C1 segment of cervical spinal cord (tissue), 14 donors: Measurements from ENCODE around the gene PPP1R15B.

ENCODE experiments used
- DNase-seq, 14 donors: peaks; one replicate each; lab custom pipeline; 2025; lab: John Stamatoyannopoulos, UW

PPP1R15B gene

DNA sequence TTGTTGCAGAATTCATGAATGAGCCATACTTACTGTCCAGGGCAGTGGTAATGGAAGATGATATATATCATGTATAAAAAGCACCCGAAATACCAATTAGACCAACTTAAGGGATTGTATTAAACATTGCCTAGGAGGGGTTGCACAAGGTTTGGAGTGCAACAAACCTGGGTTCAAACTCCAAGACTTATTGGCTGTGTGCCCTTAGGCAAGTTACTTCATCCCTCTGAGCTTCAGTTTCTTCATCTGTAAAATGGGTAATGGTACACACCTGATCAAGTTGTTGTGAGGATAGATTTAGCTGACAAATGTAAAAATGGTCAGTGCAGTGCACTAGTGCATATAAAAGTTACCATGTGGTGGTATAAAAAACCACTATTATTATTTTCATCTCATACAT, 9.8 kb upstream of the PPP1R15B start:
- DNase-seq: no peak

DNA sequence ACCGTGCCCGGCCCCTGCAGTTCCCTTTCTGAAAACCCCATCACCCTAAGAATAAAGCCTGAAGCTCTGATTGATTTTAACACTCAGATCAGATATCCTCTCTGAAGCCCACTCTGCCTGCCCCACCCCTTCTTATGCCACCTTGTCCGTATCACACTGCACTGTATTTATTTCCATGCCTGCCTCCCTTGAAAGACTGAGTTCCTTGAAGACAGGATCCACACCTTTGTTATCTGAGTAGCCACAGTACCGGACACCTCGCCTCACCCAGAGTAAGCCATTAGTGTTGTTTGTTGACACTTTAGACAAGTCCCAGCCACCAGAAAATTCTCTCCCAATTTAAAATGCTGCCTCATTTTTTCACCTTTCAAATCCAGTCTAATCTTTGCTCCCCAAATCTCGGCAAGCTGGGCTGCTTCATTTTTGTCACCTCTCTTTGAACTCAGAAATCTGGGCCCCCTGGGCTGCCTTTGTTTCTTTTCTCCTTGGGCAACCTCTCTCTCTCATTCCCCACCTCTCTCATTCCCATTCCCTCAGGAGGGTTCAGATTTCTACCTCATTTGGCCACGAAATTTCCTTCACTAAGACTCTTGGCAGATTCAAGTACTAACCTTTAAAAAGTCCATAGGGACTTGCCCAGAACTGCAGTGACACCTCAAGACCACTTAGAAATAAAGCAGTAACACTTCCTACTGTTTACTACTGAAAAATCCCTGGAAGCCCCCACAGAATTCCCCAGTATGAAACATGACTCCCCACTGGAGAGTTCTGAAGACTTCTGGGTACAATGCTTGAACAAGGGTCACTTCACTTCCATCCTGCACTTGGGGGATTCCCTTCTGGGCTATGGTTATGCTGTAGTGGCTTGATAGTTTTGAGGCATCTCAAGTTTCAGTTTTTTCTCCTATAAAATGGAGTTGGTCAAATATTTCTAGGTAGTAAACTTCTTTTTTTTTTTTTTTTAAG, 8.7 kb upstream of the PPP1R15B start:
- DNase-seq: no peak

DNA sequence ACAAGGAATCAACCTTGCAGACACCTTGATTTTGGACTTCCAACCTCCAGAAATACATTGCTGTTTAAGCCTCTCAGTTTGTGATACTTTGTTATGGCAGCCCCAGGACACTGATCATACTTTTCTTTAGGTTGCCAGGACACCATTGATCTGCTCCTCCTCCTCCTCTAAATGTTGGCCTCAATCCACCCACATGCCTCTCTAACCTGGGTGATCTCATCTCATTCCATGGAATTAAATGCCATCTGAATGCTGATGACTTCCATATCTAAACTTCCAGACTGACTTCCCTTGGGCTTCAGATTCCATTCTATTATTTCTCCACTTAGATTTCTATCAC, 7.4 kb upstream of the PPP1R15B start:
- no peak for DNase-seq

DNA sequence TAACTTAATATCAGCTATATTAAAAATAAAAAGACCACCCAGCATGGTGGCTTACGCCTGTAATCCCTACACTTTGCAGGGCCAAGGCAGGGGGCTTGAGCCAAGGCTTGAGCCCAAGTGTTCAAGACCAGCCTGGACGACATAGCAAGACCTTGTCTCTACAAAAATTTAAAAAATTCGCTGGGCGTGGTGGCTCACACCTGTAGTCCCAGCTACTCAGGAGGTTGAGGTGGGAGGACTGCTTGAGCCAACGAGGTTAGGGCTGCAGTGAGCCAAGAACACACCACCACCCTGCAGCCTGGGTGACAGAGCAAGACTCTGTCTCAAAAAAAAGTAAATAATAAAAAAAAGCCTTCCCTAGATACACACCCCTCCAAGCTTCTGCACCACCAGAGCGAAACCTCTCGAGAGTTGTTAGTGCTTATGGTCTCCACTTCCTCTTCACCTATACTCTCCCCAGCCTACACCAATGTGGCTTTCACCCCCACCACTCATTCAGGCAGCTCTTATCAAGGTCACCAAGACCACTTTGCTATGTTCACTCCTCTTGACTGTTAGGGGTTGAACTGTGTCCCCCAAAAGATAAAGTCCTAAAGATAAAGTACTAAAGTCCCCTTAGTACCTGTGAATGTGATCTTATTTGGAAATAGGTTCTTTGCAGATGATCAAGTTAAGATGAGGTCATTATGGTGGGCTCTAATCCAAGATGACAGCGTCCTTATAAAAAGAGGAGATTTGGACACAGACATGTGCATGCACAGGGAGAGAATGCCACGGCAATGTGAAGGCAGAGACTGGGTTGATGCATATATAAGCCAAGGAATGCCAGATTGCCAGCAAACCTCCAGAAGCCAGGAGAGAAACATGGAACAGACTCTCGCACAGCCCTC, 6.8 kb upstream of the PPP1R15B start:
- no peak for DNase-seq

DNA sequence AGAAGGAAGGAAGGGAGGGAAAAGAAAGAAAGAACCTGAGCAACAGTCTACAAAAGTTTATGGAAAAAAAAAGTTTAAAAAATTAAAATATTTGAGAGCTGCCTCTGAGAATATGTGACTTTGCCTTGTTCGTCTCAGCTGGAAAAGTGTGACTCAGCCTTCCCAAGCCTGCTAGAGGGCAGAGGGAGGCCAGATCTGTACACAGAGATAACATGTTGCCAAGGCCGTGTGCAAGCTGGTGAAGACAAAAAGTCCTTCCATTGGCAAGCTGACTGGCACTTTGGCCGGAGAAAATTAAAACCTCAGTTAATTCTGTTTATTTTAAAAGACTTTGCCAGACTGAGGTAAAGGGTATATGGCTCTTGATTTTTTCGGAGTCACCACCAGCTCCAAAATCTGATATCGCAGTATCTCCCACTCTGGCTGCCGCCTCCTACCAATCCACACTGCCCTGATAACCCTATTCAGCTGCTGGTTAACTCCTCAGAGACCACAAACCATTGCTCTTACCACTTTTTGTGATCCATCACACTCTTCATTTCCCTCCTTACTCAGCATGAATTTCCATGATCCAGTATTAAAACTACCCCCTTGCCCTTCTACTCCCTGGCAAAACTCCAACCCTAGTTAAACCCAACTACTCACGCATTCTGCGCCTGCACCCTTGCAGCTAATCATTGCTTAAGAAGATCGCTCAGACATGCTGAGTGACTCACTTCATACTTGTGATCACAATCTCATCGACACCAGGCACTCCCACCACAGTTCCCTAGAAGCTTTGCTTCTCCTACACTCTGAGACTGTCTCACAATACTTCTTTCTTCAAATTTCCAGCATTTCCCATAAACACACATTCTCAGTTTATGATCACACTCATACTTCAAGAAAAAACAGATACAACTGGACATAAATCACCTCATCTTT, 5.7 kb upstream of the PPP1R15B start:
- peak in 2 of 14 donors; percentile 31 to 38 for DNase-seq

DNA sequence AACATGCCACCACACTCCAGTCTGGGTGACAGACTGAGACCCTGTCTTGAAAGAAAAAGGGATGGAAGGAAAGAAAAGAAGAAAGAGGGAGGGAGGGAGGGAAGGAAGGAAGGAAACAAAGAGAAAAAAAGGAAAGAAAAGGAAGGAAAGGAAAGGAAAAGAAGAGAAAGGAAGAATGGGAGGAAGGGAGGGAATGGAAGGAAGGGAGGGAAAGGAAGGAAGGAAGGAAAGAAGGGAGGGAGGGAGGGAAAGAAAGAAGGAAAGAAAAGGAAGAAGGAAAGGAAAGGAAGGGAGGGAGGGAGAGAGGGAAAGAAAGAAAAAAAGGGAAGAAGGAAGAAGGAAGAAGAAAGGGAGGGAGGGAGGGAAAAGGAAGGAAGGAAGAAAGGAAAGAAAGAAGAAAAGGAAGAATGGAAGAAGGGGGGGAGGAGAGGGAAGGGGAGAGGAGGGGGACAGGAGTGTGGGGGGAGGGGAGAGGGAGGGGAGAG, 5.0 kb upstream of the PPP1R15B start:
- no peak for DNase-seq

DNA sequence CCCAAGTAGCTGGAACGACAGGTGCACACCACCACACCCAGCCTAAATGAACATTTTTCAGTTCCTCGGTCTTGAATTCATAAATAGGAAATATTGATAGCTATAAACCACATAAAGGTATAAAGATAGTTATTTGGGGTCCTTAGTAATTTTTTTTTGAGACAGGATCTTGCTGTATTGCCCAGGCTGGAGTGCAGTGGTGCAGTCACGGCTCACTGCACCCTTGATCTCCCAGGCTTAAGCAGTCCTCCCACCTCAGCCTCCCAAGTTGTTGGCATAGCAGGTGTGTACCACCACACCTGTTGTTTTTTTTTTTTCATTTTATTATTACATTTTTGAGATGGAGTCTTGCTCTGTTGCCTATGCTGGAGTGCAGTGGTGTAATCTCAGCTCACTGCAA, 3.7 kb upstream of the PPP1R15B start:
- DNase-seq: no peak

GRCh38 chr1:204414016-204414415, 2.4 kb upstream of the PPP1R15B start:
- DNase-seq: no peak

DNA sequence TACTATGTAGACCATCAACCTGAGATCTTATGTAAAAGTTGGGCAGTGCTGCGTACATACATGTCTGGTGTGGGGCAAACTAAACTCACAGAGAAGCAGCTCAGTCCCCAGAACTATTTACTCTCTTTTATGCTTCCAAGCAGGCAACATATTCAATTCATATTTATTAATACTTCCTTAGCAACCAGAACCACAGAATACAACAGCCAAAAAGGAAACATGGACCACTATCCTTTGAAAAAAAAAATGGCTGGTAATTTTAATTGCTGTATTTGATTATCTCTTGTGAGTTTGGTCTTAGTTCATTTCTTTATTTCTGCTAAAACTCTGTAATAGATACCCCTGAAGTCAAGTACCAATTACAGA, 1.5 kb upstream of the PPP1R15B start:
- DNase-seq: no peak

DNA sequence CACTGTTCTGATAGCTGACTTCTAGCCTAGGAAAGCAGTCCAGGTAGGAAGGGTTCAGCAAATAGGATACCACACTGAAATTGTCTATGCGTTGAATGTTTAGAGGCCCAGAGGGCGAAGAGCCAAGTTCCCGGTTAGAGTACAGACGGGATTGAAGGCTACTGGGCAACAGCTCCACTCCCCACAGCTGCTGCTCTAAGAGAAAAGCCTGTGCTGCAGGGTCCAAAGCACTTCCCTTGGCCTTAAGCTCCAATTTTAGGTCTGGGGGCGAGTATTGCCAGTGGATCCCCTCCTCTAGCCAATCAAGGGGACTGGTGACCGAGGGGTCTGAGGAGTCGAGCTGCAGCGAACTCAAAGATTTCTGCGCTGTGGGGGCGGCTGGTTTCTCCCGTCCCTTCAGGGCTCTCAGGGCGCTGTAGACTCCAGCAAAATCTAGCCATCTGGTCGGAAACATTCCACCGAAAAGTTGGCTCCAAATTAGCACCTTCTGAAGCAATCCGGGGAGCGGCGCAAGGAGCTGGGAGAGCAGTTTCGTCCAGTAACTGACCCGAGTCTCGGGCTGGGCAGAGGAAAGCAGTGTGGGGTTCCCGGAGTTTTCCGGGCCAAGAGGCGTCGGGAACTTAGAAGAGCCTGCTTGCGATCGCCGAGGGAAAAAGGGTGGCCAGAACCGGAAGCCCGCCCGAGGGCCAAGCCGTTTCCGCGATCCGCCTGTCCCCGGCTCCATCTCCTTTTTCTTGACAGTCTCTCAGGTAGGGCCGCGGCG, 748 bp downstream of the PPP1R15B start:
- peak in 8 of 14 donors; percentile 49 to 65 (median 52) for DNase-seq

DNA sequence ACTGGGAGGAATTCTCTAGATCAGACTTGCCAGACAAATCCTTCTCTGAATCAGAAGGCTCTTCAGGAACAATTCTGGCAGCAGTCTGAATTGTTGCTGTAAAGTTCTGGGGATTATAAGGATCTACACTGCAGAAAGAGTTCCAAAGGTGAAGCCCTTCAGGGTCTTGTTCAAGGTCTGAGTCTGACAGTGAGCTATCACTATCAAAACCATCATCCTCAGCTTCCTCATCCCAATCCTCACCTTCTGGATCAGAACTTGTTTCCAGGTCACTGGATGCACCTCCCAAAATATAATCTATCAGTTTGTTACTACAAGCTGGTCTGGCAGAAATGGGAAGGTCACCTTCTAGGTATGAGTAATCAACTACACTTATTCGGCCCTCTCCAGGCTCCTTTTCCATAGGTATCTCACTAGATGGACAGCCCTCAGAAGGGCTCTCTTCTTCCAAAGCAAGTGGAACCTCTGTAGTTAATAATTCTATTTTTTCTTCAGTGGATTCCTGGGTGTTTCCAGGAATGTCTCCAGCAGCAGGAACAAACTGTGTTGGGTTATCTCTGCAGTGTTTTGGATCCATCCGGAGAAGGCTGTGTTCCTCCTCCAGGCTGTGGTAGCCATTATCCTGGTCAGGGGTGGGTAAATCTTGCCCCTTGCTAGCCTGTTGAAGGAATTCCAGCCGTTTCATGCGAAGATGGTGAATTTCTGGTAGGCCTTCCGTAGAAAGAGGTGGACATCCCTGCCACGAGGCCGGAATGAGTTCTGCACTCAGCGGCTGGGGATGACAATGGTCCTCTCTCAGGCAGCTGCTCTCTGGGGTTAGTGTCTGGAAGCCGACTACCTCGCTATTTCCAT, 1.6 kb downstream of the PPP1R15B start:
- DNase-seq: peak in 1 of 14 donors; percentile 42

DNA sequence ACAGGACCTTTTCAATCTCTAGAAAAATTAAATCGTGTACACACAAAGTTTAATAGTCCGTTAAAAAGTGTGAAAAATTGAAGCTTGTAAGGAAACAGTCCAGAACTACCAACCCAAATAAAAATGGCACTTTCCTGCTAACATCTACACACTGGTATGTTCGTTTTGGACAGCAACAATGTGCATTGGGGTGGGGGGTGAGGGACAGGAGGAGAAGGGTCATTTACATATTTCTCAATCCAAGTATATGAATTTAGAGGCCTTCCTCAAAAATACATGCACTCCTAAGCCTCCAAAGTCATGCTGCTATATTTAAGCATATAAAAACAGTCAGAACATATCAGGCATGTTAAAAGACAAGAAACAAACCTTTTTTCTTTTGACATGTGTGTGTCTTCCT, 2.5 kb downstream of the PPP1R15B start:
- no peak for DNase-seq

- no peak for DNase-seq
These were observed 3.0 kb downstream of the PPP1R15B start for GRCh38 chr1:204408602-204409001.

GRCh38 chr1:204408074-204408507, 3.5 kb downstream of the PPP1R15B start:
- peak in 10 of 14 donors; percentile 8 to 53 (median 22) for DNase-seq

- DNase-seq: no peak
These were observed 4.2 kb downstream of the PPP1R15B start for GRCh38 chr1:204407295-204407971.

DNA sequence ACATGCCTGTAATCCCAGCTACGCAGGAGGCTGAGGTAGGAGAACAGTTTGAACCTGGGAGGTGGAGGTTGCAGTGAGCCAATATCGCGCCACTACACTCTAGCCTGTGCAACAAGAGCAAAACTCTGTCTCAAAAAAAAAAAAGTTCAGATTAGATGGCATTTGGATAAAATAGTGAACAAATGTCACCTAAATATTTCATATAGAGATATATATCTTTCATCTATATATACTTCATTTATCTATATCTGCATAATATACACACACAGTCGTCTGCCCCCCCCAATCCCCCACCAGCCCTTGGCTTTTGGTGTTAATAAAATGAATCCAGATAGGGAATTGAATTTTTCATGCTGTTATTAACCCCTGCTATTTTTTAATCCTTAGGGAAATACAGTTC, 5.0 kb downstream of the PPP1R15B start:
- DNase-seq: no peak

DNA sequence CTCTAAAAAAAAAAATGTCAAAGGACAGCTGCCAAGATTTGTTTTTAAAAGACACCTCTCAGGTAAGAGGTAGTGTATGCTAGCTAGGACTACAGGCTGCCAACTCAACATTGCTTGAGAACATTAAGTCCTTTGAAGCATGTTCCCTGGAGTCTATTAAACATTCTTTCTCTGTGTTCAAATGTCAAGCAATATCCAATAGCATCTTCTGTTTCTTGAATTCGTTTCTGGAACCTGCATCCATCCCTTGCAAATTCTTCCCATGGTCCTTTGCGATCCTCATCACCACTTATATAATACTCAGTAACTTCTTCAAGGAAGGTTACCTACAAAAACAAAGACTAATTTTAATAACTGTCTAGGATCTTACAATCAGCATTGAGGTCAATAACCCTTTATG, 5.6 kb downstream of the PPP1R15B start:
- peak in 1 of 14 donors; percentile 17 for DNase-seq

DNA sequence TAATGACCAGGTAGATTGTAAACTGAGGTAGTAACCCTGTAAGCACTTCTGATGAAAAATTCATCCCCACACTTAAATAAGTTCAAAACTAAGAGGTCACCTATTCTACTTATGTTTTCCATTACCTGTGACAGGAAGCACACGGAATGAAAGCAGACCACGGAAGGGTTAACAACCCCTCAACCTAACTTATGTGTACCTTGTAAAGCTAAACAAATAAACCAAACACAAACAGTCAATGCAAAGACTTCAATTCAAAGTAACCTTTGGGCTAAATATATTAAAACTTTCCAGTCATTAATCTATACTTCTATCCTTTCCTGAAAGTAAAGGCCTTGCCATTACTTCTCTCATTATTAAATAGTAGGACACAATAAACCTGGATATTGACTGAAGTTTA, 7.0 kb downstream of the PPP1R15B start:
- no peak for DNase-seq

- DNase-seq: no peak
These were observed 9.2 kb downstream of the PPP1R15B start for GRCh38 chr1:204402391-204402790.
